Peyer's patch (tissue), 4 donors: ENCODE measurements around the gene BCL7A.

Source experiments
- CTCF ChIP-seq, 6 experiments: fragments of 450-650 bp in 4 of 6; fragments of 200-600 bp in 2 of 6; sonication (generic) in 1 of 6; IDR thresholded peaks; one replicate each; pipeline ENCODE4 v1.5.1; 2017 to 2019; ENCODE audit warnings: antibody characterized with exemption in 6 of 6, mild to moderate bottlenecking in 3 of 6, moderate library complexity in 1 of 6
- POLR2A ChIP-seq, 2 donors: fragments of 450-650 bp; IDR thresholded peaks; one replicate each; pipeline ENCODE4 v1.5.1; 2017; ENCODE audit warnings: antibody characterized with exemption in 2 of 2, mild to moderate bottlenecking in 2 of 2, moderate library complexity in 2 of 2

DNA sequence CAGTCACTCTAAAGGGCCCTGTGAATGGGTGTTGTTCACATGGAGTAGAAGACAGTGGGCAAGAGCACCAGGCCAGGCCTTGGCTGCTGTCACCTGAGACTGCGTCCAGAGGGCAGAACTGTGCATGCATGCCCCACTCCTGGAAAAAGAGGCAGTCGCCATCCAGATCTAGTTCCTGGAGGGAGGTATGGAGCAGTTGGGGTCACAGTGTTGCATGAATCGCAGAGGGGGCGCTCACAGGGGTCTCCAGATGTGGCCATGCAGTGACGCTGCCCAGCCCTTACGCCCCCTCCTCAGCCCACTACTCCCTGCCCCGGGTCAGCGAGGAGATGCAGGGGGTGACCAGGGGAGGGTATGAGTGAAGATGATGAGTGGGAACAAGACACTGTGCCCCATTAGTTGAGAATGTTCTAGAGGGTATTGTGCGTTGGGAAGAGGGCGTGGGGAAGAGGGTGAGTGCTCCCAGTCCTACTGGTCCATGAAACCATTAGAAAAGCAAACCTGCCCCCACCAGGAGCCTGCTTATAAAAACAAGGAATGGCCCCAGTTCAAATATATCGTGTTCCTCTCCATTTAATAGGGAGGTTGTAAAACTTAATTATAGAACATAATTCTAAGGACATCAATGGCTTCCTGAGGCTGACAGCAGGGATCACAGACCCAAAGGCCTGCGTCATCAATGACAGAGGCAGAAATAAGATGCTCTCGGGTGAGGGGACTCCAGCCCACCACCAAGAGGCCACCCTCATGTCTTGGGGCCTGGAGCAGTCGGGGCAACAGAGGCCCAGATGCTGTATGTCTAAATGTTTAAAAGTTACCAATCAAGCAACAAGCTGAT lies 32.2 kb upstream of the BCL7A start:
- TF ChIP-seq CTCF (IDR thresholded peaks at IDR 0.05) (no peak), POLR2A (IDR thresholded peaks at IDR 0.05) (no peak)
